ENCODE results near the gene ALOX15B.
A peak's percentile ranks its signal among the peaks of the same experiment; 100 is the strongest.

DNA sequence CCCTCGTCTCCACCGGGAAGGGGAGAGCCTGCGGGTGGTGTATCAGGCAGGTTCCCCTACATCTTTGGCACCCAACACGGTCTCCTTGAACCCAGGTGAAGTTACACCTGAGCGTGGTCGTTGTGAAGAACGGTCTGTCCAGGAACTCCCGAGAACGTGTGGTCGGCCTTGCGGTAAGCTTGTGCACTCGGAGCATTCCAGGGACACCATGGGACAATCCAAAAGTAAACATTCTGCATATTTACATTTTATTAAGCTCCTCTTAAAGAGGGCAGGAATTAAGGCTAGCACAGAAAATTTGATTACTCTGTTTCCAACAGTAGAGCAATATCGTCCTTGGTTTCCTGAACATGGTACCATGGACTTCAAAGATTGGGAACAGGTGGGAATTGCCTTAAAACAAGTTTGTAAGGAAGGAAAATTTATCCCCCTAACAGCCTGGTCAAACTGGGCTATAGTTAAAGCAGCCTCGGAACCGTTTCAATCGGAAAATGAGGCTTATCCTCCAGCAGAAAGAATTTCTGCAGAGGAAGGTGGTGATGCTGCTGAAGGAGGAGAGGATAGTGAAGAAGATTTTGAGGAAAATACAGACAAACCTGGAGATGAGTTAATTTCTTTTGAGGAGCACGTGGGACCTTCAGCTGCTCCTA, 18.2 kb downstream of the ALOX15B start:
- TF ChIP-seq FOXP1 (IDR thresholded peaks at IDR 0.05) (no peak), FOXP1 (CRISPR knock-in tag; IDR thresholded peaks at IDR 0.05) (no peak), POLR2A (IDR thresholded peaks at IDR 0.05; ENCODE audit: insufficient read depth in 1 of 2, low read depth in 2 of 2, low read length in 2 of 2) (peak; percentile 7 to 80; a peak in 3 of 4 replicates), SMC3 (IDR thresholded peaks at IDR 0.05; ENCODE audit: low read length) (no peak)
- TF ChIP-seq, protein P1, sequence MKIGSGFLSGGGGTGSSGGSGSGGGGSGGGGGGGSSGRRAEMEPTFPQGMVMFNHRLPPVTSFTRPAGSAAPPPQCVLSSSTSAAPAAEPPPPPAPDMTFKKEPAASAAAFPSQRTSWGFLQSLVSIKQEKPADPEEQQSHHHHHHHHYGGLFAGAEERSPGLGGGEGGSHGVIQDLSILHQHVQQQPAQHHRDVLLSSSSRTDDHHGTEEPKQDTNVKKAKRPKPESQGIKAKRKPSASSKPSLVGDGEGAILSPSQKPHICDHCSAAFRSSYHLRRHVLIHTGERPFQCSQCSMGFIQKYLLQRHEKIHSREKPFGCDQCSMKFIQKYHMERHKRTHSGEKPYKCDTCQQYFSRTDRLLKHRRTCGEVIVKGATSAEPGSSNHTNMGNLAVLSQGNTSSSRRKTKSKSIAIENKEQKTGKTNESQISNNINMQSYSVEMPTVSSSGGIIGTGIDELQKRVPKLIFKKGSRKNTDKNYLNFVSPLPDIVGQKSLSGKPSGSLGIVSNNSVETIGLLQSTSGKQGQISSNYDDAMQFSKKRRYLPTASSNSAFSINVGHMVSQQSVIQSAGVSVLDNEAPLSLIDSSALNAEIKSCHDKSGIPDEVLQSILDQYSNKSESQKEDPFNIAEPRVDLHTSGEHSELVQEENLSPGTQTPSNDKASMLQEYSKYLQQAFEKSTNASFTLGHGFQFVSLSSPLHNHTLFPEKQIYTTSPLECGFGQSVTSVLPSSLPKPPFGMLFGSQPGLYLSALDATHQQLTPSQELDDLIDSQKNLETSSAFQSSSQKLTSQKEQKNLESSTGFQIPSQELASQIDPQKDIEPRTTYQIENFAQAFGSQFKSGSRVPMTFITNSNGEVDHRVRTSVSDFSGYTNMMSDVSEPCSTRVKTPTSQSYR (CRISPR knock-in tag; IDR thresholded peaks at IDR 0.05; ENCODE audit: borderline replicate concordance) = no peak
- TF ChIP-seq, protein P2, sequence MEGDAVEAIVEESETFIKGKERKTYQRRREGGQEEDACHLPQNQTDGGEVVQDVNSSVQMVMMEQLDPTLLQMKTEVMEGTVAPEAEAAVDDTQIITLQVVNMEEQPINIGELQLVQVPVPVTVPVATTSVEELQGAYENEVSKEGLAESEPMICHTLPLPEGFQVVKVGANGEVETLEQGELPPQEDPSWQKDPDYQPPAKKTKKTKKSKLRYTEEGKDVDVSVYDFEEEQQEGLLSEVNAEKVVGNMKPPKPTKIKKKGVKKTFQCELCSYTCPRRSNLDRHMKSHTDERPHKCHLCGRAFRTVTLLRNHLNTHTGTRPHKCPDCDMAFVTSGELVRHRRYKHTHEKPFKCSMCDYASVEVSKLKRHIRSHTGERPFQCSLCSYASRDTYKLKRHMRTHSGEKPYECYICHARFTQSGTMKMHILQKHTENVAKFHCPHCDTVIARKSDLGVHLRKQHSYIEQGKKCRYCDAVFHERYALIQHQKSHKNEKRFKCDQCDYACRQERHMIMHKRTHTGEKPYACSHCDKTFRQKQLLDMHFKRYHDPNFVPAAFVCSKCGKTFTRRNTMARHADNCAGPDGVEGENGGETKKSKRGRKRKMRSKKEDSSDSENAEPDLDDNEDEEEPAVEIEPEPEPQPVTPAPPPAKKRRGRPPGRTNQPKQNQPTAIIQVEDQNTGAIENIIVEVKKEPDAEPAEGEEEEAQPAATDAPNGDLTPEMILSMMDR (CRISPR knock-in tag; IDR thresholded peaks at IDR 0.05) = 0 out of 2 replicates have a peak, but pooled peaks have one; percentile 9
